Testis (tissue), 3 donors: Measurements from ENCODE around the gene LRIG1. TPM values are rescaled to one million over a fixed set of nuclear protein-coding genes. Genes with fewer than 3 reads are reported as not detected.

Source experiments
- DNase-seq: peaks from one replicate; pipeline ENCODE4 v3.0.0-alpha.2; 2019
- H3K27ac ChIP-seq, 2 donors: fragments of 200-600 bp; sonication (generic); one replicate each; pipeline ENCODE4 v1.5.1; 2019
- H3K27me3 ChIP-seq: fragments of 200-600 bp; sonication (generic); one replicate; pipeline ENCODE4 v1.5.1; 2019
- H3K36me3 ChIP-seq: fragments of 200-600 bp; sonication (generic); one replicate; pipeline ENCODE4 v1.5.1; 2017; ENCODE audit warnings: low read depth; ENCODE audit errors: missing control alignments
- H3K4me1 ChIP-seq: fragments of 200-600 bp; sonication (generic); one replicate; pipeline ENCODE4 v1.5.1; 2019
- H3K4me3 ChIP-seq, 2 donors: fragments of 200-600 bp; sonication (generic); one replicate each; pipeline ENCODE4 v1.5.1; 2017 to 2019
- H3K9me3 ChIP-seq: fragments of 200-600 bp; sonication (generic); one replicate; pipeline ENCODE4 v1.5.1; 2017
- POLR2A ChIP-seq: fragments of 450-650 bp; IDR thresholded peaks from one replicate; pipeline ENCODE4 v1.6.1; 2017; ENCODE audit warnings: antibody characterized with exemption, mild to moderate bottlenecking, moderate library complexity
- WGBS, 2 donors: methylation state at CpG; one replicate each; pipeline ENCODE4 v1.1.5; 2018; 5-methylcytosine and 5-hydroxymethylcytosine counted together
- intact Hi-C: fragments of 100-400 bp; cut with DNase I; formaldehyde crosslinking; loops from one replicate; pipeline ENCODE4 v1.15.1; 2023; ENCODE audit warnings: low total_unique reads
- polyA plus RNA-seq: library from polyadenylated mRNA; stranded (reverse); fragments of 350-450 nt; fragmentation: Illumina TruSeq; extraction: RNeasy Lipid Tissue Mini Kit (QIAGEN cat#74804); gene quantifications from one replicate; pipeline ENCODE4 v1.2.3, GENCODE V29; 2014; ENCODE audit warnings: low read depth, low replicate concordance; ENCODE audit not compliant: insufficient read depth
- total RNA-seq, 2 donors: library from RNA; depleted of rRNA; stranded (reverse); fragments of >200 nt; gene quantifications; one replicate each; pipeline ENCODE4 v1.2.3, GENCODE V29; 2016
- TF ChIP-seq, protein P1 (sequence below), 3 experiments: fragments of 450-650 bp in 2 of 3; fragments of 200-600 bp in 1 of 3; sonication (generic) in 1 of 3; IDR thresholded peaks; one replicate each; pipeline ENCODE4 v1.5.1; 2016 to 2019; ENCODE audit warnings: antibody characterized with exemption in 3 of 3, mild to moderate bottlenecking in 2 of 3, moderate library complexity in 1 of 3

LRIG1 gene
- total and polyA plus RNA-seq, 3 donors from 2014 or later: 62.7 to 107 (median 77.9) TPM

DNA sequence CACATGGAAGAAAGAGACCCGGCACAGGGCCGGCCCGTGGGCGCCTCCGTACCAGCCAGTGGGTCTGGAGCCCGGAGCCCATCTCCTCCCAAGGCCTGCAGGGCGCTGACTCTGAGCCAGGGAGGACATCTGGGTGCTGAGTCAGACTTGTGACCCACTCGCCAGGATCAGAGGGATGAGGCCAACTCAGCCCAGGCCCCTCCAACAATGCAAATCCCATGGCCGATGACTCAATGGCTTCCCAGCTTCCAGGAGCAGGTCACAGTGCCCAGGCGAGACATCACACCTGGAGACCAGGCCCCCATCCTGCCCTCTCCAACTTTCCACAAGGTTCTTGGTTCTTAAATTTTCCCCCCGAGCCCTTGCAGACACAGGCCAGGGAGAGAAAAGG, 95.1 kb downstream of the LRIG1 start:
- Histone ChIP-seq H3K4me1 (peaks cover 6% of the 10 kb centered on the region), H3K4me3 (no peak overlapping the region), H3K36me3 (no peaks in the 10 kb centered on the region), H3K27me3 (no peaks in the 10 kb centered on the region), H3K9me3 (no peaks in the 10 kb centered on the region), H3K27ac (peak overlapping the region in 1 of 2 donors; percentile 8)
- 85 to 87% methylated on average over 11 of the region's 11 CpGs for WGBS, 2 donors
- no peak for DNase-seq
- TF ChIP-seq POLR2A: no peak
- TF ChIP-seq, protein P1, sequence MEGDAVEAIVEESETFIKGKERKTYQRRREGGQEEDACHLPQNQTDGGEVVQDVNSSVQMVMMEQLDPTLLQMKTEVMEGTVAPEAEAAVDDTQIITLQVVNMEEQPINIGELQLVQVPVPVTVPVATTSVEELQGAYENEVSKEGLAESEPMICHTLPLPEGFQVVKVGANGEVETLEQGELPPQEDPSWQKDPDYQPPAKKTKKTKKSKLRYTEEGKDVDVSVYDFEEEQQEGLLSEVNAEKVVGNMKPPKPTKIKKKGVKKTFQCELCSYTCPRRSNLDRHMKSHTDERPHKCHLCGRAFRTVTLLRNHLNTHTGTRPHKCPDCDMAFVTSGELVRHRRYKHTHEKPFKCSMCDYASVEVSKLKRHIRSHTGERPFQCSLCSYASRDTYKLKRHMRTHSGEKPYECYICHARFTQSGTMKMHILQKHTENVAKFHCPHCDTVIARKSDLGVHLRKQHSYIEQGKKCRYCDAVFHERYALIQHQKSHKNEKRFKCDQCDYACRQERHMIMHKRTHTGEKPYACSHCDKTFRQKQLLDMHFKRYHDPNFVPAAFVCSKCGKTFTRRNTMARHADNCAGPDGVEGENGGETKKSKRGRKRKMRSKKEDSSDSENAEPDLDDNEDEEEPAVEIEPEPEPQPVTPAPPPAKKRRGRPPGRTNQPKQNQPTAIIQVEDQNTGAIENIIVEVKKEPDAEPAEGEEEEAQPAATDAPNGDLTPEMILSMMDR (IDR thresholded peaks at IDR 0.05): no peak
- intact Hi-C loops: loop anchor here (10.0 kb wide), 1 partner anchor 409 kb away; no protein-coding TSS in a partner anchor

DNA sequence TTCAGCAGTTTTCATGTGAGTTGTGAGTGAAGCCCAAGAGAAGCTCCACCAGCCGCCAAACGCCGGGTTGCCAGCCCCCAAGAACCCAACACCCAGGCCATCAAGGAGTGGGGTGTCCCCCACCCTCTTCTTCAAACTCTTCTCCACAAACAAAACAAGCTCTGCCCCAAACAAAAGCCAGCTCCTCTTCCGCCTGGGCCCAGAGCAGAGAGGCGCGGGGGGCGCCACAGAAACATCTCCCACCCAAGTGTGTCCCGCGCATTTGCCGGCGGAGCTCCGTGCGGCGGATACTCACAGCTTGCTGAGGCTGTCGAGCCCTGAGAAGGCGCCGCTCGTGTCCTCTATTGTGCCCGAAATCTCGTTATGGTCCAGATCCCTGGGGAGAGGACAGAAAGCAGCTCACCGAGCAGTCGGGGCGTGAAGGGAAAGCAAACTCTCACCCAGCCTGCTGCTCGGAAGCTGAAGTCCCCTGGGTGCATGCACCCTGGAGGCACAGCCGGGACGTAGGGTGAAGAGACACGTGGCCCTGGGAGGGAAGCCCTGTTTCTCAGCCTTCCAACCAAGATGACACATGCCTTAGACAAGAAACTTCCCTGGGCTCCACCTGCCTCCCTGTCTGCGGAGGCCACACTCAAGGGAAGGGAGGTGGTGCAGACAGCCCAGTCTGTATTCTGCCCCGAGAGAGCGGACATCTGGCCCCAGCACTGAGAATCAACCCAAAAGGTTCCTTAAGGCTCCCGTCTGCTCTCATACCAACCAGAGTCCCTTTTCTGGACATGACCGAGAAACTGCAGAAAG, 95.7 kb downstream of the LRIG1 start:
- peaks cover 6% of the 10 kb centered on the region for H3K4me1 ChIP-seq
- DNase-seq: no peak
- H3K27ac ChIP-seq: no peak overlapping the region
- H3K9me3 ChIP-seq: no peaks in the 10 kb centered on the region
- H3K36me3 ChIP-seq: no peaks in the 10 kb centered on the region
- no peak for TF ChIP-seq POLR2A
- TF ChIP-seq, protein P1 (IDR thresholded peaks at IDR 0.05): no peak
- 93 to 95% methylated on average over 32 of the region's 32 CpGs for WGBS, 2 donors
- no peaks in the 10 kb centered on the region for H3K27me3 ChIP-seq
- intact Hi-C loops: loop anchor here (10.0 kb wide), 1 partner anchor 410 kb away; no protein-coding TSS in a partner anchor
- H3K4me3 ChIP-seq: no peak overlapping the region

DNA sequence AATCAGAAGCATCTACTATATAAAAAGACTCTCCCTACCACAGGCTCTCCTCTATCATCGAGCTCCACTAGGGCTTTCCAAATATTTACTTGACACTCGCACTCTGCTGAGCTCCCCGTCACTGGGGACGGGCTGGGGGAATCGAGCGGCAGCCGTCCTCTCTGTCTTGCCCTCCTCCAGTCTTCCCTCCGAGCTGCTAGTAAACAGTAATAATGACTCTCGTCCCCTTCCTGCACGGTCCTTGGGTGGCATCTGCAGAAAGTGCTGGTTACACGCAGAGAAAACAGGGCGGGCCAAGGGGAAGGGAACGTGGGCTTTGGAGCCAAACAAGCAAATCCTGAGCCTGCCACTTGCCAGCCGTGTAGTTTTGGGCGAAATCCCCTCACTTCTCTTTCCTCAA, 96.6 kb downstream of the LRIG1 start:
- 87 to 90% methylated on average over 15 of the region's 15 CpGs for WGBS, 2 donors
- DNase-seq: no peak
- H3K9me3 ChIP-seq: no peaks in the 10 kb centered on the region
- peaks cover 6% of the 10 kb centered on the region for H3K4me1 ChIP-seq
- H3K27me3 ChIP-seq: no peaks in the 10 kb centered on the region
- intact Hi-C loops: loop anchor here (10.0 kb wide), 1 partner anchor 411 kb away; no protein-coding TSS in a partner anchor
- no peaks in the 10 kb centered on the region for H3K36me3 ChIP-seq
- TF ChIP-seq, protein P1 (IDR thresholded peaks at IDR 0.05): no peak
- TF ChIP-seq POLR2A: no peak
- H3K27ac ChIP-seq: no peak overlapping the region
- H3K4me3 ChIP-seq: no peak overlapping the region

DNA sequence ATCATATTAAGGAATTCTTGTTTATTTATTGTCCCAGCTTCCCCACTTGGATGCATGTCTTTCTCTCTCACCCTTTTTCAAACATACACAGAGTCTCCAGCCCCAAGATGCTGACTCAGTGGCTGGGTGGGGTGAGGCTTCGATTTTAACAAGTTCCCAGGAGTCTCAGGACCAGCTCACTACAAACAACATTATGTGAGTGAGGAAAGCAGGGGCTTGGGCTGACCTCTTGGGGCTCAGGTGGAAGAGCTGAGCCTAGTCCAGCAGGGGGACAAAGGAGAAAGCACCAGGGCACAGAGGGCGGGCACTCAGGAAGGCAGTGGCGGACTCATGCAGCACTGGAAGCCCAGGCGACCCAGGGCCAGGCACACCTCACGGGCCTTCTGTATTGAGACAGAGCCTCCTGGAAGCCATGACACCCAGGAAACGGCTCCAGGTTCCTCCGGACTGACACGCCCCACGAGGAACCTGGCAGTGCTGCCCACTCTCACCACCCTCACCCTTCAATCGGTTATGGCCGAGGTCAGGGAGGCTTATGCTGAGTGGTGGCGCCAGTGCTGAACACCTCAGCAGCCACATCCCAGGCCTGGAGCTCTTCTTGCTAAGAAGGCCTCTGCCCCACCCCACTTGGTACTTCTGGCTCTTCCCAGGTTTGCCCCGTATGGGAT, 97.4 kb downstream of the LRIG1 start:
- WGBS, 2 donors: 80% methylated on average over 13 of the region's 13 CpGs
- H3K36me3 ChIP-seq: no peaks in the 10 kb centered on the region
- TF ChIP-seq, protein P1 (IDR thresholded peaks at IDR 0.05): no peak
- no peak for TF ChIP-seq POLR2A
- H3K9me3 ChIP-seq: no peaks in the 10 kb centered on the region
- no peaks in the 10 kb centered on the region for H3K27me3 ChIP-seq
- peak; percentile 14 for DNase-seq
- H3K4me3 ChIP-seq: no peak overlapping the region
- H3K27ac ChIP-seq: peak overlapping the region in 1 of 2 donors; percentile 12
- H3K4me1 ChIP-seq: peaks cover 6% of the 10 kb centered on the region
- intact Hi-C loops: loop anchor here (10.0 kb wide), 1 partner anchor 411 kb away; no protein-coding TSS in a partner anchor
